HepG2 (cell line): ENCODE results near the gene TBC1D16. TPM values are rescaled to one million over a fixed set of nuclear protein-coding genes. Genes with fewer than 3 reads are reported as not detected.

Experiments
- ARID4A ChIP-seq: sonication (generic); formaldehyde crosslinking; IDR thresholded peaks from 2 replicates; pipeline ENCODE4 v1.5.0; 2020; ENCODE audit warnings: mild to moderate bottlenecking, missing genetic modification reagents, borderline replicate concordance
- ATF6 ChIP-seq: sonication (generic); formaldehyde crosslinking; conservative IDR thresholded peaks from 2 replicates; pipeline ENCODE4 v1.4.0; 2020; ENCODE audit warnings: missing genetic modification reagents
- DZIP1 ChIP-seq: sonication (generic); formaldehyde crosslinking; IDR thresholded peaks from 2 replicates; pipeline ENCODE4 v1.5.0; 2020; ENCODE audit warnings: mild to moderate bottlenecking, missing genetic modification reagents
- ELF1 ChIP-seq: sonication (generic); formaldehyde crosslinking; IDR thresholded peaks from 2 replicates; pipeline ENCODE4 v1.4.0; 2020; ENCODE audit warnings: missing genetic modification reagents
- FOXO1 ChIP-seq: sonication (generic); formaldehyde crosslinking; IDR thresholded peaks from 2 replicates; pipeline ENCODE4 v1.4.0; 2020; ENCODE audit warnings: missing genetic modification reagents
- HDAC6 ChIP-seq: fragments of 200-600 bp; sonication (generic); IDR thresholded peaks from 2 replicates; pipeline ENCODE4 v1.7.0; 2017; ENCODE audit warnings: mild to moderate bottlenecking, antibody characterized with exemption, low read length, low read depth
- HIVEP1 ChIP-seq: sonication (generic); formaldehyde crosslinking; IDR thresholded peaks from 2 replicates; pipeline ENCODE4 v1.4.0; 2020; ENCODE audit warnings: mild to moderate bottlenecking, missing genetic modification reagents
- HOXA3 ChIP-seq: sonication (generic); formaldehyde crosslinking; IDR thresholded peaks from 2 replicates; pipeline ENCODE4 v1.5.0; 2020; ENCODE audit warnings: missing genetic modification reagents
- KDM3A ChIP-seq: IDR thresholded peaks from 2 replicates; pipeline ENCODE4 v1.6.1; 2018; ENCODE audit warnings: low read depth, missing compliant biosample characterization
- KLF16 ChIP-seq, 2 experiments: sonication (generic) in 1 of 2; formaldehyde crosslinking in 1 of 2; IDR thresholded peaks; 2 replicates each; pipeline versions ENCODE4 v1.6.1 to v1.8.0; 2016 to 2023; ENCODE audit warnings: missing genetic modification reagents in 2 of 2, missing compliant biosample characterization in 1 of 2
- MTA1 ChIP-seq: sonication (generic); formaldehyde crosslinking; IDR thresholded peaks from 2 replicates; pipeline ENCODE4 v1.4.0; 2020; ENCODE audit warnings: missing genetic modification reagents, mild to moderate bottlenecking, borderline replicate concordance
- PPARG ChIP-seq: conservative IDR thresholded peaks from 2 replicates; pipeline ENCODE4 v1.6.1; 2016; ENCODE audit warnings: missing biosample characterization, missing genetic modification reagents
- RAD21 ChIP-seq: fragments of 450-650 bp; formaldehyde crosslinking; IDR thresholded peaks from 2 replicates; pipeline ENCODE4 v1.5.0; 2020; ENCODE audit warnings: mild to moderate bottlenecking
- REXO4 ChIP-seq: sonication (generic); formaldehyde crosslinking; IDR thresholded peaks from 2 replicates; pipeline ENCODE4 v1.8.0; 2022; ENCODE audit warnings: missing genetic modification reagents, mild to moderate bottlenecking, borderline replicate concordance
- SMARCC2 ChIP-seq: fragments of 450-650 bp; IDR thresholded peaks from 2 replicates; pipeline ENCODE4 v1.6.1; 2017; ENCODE audit warnings: antibody characterized with exemption, mild to moderate bottlenecking
- THRA ChIP-seq: sonication (generic); formaldehyde crosslinking; IDR thresholded peaks from 2 replicates; pipeline ENCODE4 v1.4.0; 2020; ENCODE audit warnings: missing genetic modification reagents, borderline replicate concordance
- ZBTB34 ChIP-seq: sonication (generic); formaldehyde crosslinking; IDR thresholded peaks from 2 replicates; pipeline ENCODE4 v1.8.0; 2022; ENCODE audit warnings: mild to moderate bottlenecking, missing genetic modification reagents
- ZNF781 ChIP-seq: sonication (generic); formaldehyde crosslinking; IDR thresholded peaks from 2 replicates; pipeline ENCODE4 v1.5.1; 2020; ENCODE audit warnings: borderline replicate concordance, mild to moderate bottlenecking, missing genetic modification reagents; ENCODE audit errors: not compliant biosample characterization
- polyA plus RNA-seq, 8 experiments: library from polyadenylated mRNA; depleted of rRNA in 3 of 8; stranded (reverse) in 7 of 8; unstranded in 1 of 8; fragments of >200 nt; fragmentation: Illumina TruSeq in 4 of 8; extraction: Trizol in 4 of 8; gene quantifications; 2 replicates each; pipeline versions ENCODE4 v1.2.1 to v1.2.3, GENCODE V29; 2011 to 2016; ENCODE audit warnings: low read depth in 4 of 8, missing spikeins in 1 of 8, mixed read lengths in 1 of 8; ENCODE audit not compliant: insufficient read depth in 1 of 8
- total RNA-seq, 5 experiments: library from RNA; depleted of rRNA; stranded (reverse); fragments of >200 nt; fragmentation: Illumina TruSeq; extraction: Trizol; gene quantifications; 2 replicates each; pipeline ENCODE4 v1.2.3, GENCODE V29; 2016; ENCODE audit warnings: low read depth in 1 of 5

TBC1D16 gene
- total and polyA plus RNA-seq, 2 of the 13 experiments (the other 11 are each of a cell fraction or from before 2014, with no cell fraction given), result 14.9 to 24.9 TPM

GRCh38 chr17:80008383-80008840 lies 27.3 kb downstream of the TBC1D16 start (continued):
- 0 out of 2 replicates have a peak, but pooled peaks have one; percentile 37 for TF ChIP-seq MTA1 (CRISPR knock-in tag)
- peak; percentile 28; the same call in 1 of the 2 replicates for TF ChIP-seq THRA (CRISPR knock-in tag)
- TF ChIP-seq HOXA3 (CRISPR knock-in tag), result peak; percentile 62
- TF ChIP-seq ZNF781, result peak; percentile 79
- TF ChIP-seq ZBTB34 (CRISPR knock-in tag), result 0 out of 2 replicates have a peak, but pooled peaks have one; percentile 59
- peak; percentile 99 for TF ChIP-seq RAD21 (CRISPR knock-in tag)
- TF ChIP-seq FOXO1, result no peak
- peak; percentile 71; the same call in 1 of the 2 replicates for TF ChIP-seq ARID4A (CRISPR knock-in tag)
- no peak for TF ChIP-seq REXO4
- no peak for TF ChIP-seq DZIP1 (CRISPR knock-in tag)
- no peak for TF ChIP-seq ATF6 (CRISPR knock-in tag)
- TF ChIP-seq KLF16 (CRISPR knock-in tag; IDR thresholded peaks at IDR 0.05), result peak in 1 of 2 experiments; percentile 82; a peak in 2 of 4 replicates
- TF ChIP-seq HIVEP1 (CRISPR knock-in tag), result no peak; the same call in 1 of the 2 replicates
- TF ChIP-seq KDM3A (CRISPR knock-in tag), result peak; percentile 54; the same call in 1 of the 2 replicates
- TF ChIP-seq PPARG (CRISPR knock-in tag), result peak; percentile 61; the same call in 1 of the 2 replicates
- no peak for TF ChIP-seq SMARCC2
- no peak for TF ChIP-seq ELF1 (CRISPR knock-in tag)
- no peak for TF ChIP-seq HDAC6
